AG09309 (cell line): ENCODE results near the gene CLTCL1.

ENCODE experiments used
- DNase-seq: peaks from one replicate; pipeline ENCODE4 v3.0.0-alpha.2; 2010; ENCODE audit warnings: low read depth
- H3K4me3 ChIP-seq: 2 replicates; pipeline ENCODE4 v1.5.1; 2011; ENCODE audit warnings: mild to moderate bottlenecking, low read depth, low read length, moderate library complexity; ENCODE audit not compliant: control insufficient read depth
- TF ChIP-seq, protein P1 (sequence below): IDR thresholded peaks from 2 replicates; pipeline ENCODE4 v1.5.1; 2011; ENCODE audit warnings: mild to moderate bottlenecking, low read depth, low read length, inconsistent platforms; ENCODE audit not compliant: insufficient read depth, control insufficient read depth; ENCODE audit errors: missing control alignments

Gene CLTCL1

GRCh38 chr22:19275513-19275912 lies 16.0 kb downstream of the CLTCL1 start:
- DNase-seq: no peak
- TF ChIP-seq, protein P1, sequence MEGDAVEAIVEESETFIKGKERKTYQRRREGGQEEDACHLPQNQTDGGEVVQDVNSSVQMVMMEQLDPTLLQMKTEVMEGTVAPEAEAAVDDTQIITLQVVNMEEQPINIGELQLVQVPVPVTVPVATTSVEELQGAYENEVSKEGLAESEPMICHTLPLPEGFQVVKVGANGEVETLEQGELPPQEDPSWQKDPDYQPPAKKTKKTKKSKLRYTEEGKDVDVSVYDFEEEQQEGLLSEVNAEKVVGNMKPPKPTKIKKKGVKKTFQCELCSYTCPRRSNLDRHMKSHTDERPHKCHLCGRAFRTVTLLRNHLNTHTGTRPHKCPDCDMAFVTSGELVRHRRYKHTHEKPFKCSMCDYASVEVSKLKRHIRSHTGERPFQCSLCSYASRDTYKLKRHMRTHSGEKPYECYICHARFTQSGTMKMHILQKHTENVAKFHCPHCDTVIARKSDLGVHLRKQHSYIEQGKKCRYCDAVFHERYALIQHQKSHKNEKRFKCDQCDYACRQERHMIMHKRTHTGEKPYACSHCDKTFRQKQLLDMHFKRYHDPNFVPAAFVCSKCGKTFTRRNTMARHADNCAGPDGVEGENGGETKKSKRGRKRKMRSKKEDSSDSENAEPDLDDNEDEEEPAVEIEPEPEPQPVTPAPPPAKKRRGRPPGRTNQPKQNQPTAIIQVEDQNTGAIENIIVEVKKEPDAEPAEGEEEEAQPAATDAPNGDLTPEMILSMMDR: no peak
- no peak overlapping the region for H3K4me3 ChIP-seq

GRCh38 chr22:19275104-19275503 lies 16.4 kb downstream of the CLTCL1 start:
- no peak overlapping the region for H3K4me3 ChIP-seq
- DNase-seq: no peak
- TF ChIP-seq, protein P1: no peak

DNA sequence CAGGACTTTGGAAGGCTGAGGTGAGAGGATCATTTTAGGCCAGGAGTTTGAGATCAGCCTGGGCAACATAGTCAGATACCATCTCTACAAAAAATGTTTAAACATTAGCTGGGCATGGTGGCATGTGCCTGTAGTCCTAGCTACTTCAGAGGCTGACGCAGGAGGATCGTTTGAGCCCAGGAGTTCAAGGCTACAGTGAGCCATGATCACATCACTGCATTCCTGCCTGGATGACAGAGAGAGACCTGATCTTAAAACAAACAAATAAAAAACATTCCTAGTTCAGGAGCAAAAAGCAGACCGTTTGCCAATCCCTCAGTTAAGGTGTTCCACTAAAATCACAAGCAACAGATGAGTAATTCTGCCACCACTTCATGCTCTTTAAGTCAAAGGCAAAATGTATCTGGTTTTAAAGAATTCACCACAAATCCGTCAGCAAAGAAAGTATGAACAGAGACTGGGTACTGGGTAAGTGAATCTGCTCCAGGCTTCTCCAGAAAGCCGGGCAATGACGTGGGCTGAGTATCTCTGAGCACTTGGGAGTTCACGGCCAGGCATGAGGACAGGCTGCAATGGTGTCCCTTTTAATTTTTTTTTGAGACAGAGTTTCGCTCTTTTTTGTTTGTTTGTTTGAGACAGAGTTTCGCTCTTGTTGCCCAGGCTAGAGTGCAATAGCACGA lies 19.5 kb downstream of the CLTCL1 start:
- no peak for DNase-seq
- TF ChIP-seq, protein P1: no peak
- no peak overlapping the region for H3K4me3 ChIP-seq

DNA sequence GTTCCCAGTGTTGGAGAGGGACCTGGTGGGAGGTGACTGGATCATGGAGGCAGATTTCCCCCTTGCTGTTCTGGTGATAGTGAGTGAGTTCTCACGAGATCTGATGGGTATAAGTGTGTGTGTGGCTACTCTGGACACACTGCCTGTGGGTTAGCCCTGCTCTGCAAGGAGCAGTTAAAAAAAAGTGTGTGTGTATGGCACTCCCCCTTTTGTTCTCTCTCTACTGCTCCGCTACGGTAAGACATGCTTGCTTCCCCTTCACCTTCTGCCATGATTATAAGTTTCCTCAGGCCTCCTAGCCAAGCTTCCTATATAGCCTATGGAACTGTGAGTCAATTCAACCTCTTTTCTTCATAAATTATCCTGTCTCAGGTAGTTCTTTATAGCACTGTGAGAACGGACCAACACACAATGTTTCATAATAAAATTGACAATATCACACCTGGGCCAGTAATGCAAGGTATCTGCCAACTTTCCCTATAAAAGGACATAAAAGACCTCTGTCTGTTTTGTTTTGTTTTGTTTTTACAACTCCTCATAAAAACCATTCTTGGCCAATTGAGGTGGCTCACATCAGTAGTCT lies 20.2 kb downstream of the CLTCL1 start:
- DNase-seq: no peak
- H3K4me3 ChIP-seq: no peak overlapping the region
- TF ChIP-seq, protein P1: no peak

DNA sequence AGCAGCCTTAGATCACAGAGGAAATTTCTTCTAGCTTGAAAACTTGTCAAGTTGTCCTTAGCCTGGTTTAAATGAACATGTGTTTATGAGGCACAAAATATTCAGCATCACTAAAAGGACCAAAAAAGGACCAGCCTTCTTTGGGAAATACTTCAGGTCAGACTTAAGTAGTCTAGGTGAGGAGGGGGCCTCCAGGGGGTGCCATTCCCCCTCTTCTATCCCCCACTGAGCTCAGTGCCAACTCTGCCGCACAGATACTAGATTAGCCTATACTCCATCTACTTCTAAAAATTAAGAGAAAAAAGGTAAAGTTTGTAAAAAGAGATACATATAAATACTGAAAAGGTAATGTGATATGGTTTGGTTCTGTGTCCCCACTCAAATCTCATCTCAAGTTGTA lies 20.6 kb downstream of the CLTCL1 start:
- DNase-seq: no peak
- TF ChIP-seq, protein P1: no peak
- H3K4me3 ChIP-seq: no peak overlapping the region

- no peak for DNase-seq
- H3K4me3 ChIP-seq: no peak overlapping the region
- TF ChIP-seq, protein P1: no peak
Observed at GRCh38 chr22:19266547-19267086, 24.9 kb downstream of the CLTCL1 start.
